GM20431 (cell line): Measurements from ENCODE around the gene ZMIZ1.

Source experiments
- in situ Hi-C: fragments of 300-500 bp; cut with MseI, MboI; formaldehyde crosslinking; loops from one replicate; pipeline ENCODE4 v1.15.0; 2020; ENCODE audit warnings: low sequenced_read_pairs; ENCODE audit not compliant: unreplicated experiment

The ZMIZ1 gene

DNA sequence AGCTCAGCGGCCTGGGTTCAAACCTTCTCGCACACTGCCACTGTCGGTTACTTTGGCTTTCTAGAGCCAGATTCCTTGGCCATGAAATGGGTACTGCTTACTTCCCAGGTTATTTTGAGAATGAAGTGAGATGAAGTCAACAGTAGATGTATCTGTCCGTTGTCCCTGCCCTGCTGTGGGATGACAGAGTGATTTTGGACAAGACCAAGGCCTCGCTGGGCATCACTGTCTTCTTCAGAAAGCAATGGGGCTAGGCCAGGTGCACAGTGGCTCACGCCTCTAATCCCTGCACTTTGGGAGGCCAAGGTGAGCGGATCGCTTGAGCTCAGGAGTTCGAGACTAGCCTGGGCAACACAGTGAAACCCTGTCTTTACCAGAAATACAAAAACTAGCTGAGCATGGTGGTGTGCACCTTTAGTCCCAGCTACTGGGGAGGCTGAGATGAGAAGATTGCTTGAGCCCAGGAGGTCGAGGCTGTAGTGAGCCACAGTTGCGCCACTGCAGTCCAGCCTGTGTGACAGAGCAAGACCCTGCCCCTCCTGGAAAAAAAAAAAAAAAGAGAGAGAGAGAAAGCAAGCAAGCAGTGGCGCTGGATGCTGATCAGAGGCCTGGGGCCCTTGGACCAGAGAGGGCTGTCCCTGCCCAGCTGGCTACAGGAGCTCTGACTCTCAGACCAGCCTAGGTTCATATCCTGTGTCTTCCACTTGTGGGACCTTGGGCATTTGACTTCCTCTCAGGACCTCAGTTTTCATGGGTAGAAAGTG lies 25.8 kb downstream of the ZMIZ1 start:
- in situ Hi-C loops: no loop called here

DNA sequence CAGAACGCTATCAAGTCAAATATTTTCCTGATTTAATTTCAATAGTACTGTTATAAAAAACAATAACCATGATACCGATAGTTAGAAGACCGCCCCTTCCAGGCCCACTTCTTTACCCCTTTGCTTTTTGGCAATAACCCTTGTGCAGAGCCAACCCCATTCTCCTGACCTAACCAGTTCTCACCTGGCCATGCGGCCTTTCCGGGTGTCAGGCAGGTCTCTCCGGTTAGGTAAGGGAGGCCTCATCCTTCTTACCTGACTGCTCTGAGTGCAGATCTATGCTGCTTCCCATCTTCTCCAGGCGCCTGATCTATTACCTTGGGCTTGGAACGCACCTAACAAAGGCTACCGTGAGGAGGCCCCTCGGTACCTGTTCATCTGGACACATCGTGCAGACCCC lies 26.6 kb downstream of the ZMIZ1 start:
- in situ Hi-C loops: no loop called here

DNA sequence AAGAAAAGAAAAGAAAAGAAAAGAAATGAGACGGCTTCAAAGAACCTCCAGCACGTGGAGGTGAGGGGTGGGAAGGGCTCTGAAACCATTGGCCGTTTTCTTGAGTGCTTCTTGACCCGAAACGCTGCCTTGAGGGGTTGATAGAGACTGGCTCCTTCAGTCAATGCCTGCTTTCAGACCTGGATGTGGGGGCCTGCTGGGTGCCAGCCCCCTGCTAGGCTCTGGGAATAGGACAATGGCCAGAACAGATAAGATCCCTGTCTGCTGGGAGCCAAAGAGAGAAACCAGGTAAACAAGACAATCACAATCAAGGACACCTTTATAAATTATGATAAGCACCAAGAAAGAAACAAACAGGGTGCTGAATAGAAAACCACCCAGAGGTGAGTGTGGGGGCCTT lies 27.7 kb downstream of the ZMIZ1 start:
- in situ Hi-C loops: no loop called here

DNA sequence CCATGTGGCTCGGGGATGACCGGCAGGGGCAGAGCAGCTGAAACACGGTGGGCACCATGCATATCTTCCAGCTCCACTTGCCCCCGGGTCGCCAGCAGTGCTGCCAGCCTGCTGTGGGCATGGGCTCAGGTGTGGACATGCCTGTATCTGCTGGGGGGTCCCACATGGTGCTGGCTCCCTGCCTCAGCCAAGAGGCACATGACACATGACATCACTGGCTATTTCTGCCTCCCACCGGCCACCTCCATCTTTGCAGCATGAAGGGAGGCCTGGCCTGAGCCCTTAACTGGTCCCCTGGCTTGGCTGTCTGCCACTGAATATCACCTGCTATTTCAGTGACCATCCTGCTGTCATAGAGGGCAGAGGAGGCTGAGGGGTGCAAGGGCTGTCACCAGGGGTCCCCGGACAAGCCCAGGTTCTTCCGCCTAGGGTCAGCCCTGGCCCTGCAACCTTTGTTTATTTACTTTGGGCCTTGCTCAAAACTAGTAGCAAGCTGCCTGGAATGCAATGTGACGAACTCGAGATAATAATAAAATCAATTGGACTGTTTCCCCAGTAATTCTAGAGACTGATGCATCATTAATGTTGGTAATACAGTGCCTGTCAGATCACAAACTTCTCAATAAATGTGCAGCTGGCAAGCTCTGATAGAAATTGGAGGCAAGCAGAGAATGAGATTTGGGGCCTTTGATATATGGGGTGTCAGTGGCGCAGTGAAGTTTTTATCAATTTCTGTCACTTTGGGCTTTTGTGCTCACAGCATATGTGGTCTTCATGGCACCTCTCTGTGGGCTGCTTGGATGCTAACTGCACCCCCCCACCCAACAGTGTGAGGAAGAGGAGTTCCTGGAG lies 28.5 kb downstream of the ZMIZ1 start:
- in situ Hi-C loops: no loop called here

DNA sequence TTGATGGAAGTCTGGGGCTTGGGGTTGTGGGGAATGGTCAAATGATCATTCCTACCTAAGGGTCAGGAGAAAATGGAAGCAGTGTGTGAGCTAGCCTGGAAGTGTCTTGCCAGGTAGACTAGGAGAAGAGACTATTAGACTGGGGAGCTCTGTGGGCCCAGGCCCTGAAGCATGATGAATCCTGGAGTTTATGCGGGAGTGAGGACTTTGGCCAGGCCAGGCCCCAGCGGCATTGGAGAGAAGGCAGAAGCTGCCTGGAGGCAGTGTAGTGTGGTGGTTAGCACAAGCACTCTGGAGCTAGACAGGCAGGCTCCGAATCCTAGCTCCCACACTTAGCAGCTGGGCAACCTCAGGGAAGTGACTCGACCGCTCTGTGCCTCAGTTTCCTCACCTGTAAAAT lies 29.3 kb downstream of the ZMIZ1 start:
- in situ Hi-C loops: no loop called here

DNA sequence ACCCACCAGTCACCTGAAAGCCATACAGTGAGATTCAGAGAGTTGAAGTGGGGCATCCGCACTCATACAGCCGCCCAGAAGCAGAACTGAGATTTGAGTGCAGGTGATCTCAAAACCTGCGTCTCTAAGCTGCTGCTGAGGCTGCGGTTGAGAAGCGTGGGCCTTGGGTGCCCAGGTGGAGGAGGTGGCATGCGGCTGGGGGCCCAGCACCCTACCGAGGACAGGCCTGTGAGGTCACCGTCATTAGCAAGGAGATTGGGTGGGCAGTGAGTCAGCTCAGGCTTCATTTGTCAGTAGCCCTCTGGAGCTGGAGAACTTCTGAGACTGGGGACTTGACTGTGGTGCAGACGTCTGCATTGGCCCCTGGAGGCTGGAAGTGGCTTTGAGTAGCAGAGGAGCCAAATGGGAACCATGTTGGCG lies 29.8 kb downstream of the ZMIZ1 start:
- in situ Hi-C loops: no loop called here

DNA sequence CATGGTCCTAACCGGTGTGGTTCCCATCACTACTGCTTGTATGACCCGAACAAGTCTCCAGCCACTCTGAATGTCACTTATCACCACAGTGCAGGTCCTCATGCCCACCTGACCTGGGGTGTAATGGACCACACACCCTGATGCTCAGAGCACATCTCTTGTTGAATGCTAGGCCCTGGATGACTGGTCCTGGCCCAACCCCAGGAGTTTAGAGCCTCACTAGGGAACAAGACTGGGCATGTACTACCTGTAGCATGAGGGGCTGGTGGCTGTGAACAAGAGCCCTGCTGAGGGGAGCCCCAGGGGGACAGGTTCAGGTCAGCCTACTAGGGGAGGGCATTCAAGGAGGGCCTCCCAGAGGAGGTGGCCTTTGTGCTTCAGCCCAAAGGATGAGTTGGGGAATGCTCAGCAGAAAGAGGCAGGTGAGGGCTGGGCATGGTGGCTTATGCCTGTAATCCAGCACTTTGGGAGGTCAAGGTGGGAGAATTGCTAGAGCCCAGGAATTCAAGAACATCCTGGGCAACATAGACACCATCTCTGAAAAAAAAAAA lies 31.2 kb downstream of the ZMIZ1 start:
- in situ Hi-C loops: no loop called here

DNA sequence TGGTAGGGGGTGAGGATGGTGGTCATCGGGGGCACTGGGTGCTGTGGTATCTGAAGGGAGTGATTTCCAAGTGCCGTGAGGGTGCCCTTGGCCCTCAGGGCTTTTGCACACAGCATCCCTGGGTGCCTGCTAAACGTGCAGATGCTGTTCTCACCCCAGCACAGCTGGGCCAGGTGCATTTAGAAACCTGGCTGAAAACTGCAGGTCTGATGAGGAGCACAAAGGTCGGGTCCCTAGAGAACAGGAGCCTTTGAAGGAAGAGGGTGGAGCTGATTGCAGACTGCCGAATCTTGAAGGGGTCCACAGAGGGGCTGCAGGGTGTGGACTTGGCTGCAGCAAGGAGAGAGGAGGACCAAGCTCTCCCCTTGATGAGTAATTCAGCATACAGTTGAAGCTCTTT lies 32.0 kb downstream of the ZMIZ1 start:
- in situ Hi-C loops: no loop called here

DNA sequence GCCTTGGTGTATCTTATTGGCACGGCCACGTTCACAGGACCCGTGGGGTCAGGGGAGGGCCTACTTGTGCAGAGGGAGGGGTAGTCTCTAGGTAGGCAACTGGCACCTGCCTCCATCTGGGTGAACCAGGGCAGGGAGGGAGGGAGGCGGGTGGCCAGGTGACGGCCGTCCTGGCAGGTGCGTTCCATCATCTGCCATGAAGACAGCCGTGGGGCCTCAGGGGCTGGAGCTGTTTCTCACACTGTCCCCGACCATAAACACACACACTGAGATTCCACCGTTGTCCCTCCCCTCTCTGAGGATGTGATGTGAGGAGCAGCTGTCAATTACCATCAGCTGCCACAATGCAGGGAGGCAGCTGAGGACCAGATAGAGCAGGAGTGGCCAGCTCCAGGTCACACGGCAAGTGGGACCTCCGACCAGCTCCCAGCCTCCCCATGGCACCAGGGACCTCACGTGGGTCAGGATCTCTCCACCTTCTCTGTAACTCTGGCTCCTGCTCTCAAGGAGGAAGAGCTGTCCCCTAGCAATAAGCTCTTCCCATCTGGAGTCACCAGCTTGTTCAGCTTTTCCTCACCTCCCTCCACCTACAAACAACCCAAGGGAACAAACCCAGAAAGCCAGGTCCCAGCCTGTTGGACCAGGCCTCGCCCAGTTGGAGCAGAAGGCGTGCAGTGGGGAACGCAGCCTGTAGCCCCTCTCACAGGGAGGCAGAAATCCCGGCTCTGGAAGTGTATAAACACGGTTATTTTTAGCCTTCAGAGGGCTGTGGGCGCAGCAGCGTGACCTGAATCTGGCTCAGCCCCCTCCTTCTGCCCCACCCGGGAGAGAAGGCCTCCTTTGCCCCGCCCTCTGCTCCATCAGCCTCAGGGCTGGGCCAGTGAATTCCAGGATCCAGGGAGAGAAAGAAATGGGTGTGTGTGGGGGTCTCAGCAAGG lies 33.1 kb downstream of the ZMIZ1 start:
- in situ Hi-C loops: no loop called here

DNA sequence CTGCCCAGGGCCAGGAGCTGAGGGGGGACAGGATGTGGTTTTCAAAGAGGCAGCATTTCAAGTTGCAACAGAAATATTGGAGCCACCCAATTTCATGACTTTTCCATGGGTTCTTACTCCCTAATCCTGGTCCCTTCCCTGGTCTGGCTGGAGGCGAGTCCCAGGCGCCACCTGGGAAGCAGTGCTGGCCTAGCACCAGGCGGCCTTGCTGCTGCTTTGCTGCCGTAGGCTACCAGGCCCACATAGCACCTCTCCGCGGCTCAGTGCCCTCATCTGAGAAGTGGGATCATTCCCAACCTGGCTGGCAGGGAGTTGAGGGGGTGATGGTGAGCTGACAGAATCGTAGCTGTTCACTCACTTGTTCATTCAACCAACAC lies 33.7 kb downstream of the ZMIZ1 start:
- in situ Hi-C loops: no loop called here

DNA sequence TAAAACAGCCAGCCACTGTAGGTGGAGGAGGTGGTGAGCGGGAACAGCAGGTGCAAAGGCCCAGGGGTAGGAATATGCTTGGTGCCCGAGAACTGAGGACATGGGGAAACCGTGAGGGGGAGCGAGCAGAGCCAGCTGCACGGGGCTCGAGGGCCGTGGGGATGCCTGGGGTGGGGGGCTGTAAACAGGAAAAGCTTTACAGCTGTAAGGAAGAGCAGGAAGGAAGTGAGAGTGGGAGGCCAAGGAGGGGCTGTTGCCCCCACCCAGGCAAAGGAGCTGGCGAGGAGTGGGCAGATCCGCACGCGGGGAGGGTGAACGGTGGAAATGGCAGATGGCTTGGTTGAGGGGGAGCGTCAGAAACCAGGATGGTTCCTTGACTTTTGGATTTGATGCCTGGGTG lies 34.4 kb downstream of the ZMIZ1 start:
- in situ Hi-C loops: no loop called here

DNA sequence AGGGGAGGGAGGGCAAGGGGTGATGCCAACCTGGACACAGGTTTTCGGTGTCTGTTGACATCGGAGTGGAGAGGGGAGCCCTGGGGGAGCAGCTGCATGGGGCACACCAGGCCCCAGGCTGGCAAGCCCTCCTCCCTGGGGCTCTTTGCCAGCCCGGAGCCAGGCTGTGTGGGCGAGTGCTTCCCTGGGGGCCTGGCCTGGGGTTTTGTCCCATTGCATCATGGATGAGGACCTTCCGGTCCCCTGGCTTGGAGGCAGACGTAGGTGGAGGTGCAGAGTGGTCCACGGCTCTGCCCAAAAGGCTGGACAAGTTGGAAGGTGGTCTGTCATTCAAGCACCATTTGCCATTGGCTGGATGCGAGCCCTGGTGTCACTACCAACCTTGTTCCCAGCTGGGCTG lies 34.8 kb downstream of the ZMIZ1 start:
- in situ Hi-C loops: no loop called here

DNA sequence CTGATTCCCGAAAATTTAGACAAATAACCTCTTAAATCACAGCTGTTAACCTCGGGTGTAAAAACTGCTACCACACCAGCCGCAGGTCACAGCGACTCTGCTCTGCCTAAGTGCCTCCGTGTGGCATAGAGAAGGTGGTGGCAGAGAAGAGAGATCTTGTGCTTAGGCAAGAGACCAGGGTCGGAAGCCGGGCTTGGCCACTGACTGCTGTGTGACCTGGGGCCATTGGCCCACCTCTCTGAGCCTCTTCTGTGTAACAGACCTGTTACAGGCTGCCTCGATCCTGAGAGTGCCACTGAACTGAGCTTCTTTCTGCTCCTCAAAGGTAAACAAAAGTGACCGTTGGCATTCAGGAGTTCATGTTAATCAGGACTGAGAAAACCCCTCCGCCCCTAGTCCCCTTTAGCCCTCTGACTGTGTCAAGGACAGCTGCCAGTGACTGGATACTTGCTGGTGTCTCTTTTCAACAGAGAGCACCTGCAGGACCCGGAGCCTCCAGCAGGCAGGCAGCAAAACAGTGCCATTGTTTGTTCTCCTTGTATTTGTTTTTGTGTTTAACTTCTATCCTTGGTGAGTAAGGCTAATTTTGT lies 36.5 kb downstream of the ZMIZ1 start:
- in situ Hi-C loops: no loop called here

DNA sequence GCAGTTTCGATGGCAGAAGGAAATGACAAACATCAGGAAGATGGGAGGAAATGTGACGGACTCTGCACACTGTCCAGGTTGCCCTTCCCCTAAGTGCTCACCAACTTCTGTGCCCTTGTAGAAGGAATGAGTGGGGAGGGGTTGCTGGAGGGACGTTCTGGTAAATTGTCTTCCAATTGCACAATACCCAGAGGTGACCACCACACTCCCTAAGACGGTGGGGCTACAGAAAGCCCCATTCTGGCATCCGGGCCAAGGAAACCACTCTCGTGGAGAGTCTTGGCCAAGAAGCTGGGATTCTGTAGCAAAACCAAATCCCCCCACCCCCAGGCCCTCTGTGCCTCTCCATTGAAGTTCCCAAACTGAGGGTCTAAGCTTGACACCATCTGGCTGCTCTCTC lies 37.1 kb downstream of the ZMIZ1 start:
- in situ Hi-C loops: no loop called here

DNA sequence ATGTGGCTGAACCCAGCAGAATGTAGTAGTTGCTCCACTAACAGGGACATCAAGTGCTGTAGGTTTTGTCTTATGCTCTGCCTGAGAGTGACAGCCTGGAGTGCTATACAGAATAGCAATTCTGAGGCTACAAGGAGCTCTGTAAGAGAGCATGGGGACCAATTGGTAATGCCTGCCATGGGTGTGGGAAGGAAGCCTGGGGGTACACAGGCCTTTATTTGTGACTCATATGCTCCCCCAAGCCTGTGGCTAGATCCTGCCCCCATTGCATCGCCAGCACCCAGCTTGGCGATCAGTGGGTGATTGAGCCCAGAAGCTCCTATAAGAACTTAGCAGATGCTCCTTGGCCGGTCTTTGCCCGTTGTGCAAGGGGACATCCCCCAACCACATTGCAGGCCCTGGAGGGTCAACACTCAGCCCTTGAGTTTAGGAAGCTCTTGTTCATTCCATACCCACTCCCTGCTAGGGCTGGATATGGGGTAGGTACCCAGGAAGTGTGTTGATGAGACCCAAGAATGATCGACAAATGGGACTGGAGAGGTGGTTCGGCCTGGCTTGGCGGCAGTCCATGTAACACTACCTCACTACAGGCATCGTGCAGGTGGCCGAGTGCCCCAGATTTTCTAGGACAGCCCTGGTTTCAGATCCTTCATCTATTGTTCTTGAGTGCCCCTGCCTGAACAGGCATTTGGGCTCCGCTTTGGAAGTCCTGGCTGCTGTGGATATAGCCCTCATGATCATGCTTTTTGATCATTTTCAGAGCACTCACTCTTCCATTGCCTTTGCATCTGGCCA lies 37.7 kb downstream of the ZMIZ1 start:
- in situ Hi-C loops: no loop called here

DNA sequence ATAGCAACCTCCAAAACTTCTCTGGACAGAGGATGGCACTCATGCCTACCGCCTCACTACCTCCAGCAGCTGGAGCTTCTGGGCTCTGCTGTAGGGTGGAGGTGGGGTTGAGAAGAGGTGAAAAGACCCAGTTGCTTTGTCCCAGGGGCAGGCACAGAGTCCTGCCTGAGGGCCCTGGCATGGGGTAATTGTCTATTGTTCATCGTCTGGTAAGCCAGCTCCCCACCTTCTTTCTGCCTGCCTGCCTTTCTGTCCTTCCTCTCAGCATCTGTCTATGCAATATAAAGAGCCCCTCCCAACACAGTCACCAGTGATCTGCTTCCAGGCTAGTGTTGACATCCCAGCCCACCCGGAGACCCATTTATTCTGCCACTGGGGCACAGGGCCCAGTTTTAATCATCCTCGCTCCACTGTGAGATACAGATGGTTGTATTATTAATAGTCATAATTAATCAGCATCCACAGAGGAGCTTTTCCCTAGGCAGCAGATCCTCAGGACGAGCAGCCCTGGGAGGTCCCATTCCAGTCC lies 39.0 kb downstream of the ZMIZ1 start:
- in situ Hi-C loops: no loop called here

DNA sequence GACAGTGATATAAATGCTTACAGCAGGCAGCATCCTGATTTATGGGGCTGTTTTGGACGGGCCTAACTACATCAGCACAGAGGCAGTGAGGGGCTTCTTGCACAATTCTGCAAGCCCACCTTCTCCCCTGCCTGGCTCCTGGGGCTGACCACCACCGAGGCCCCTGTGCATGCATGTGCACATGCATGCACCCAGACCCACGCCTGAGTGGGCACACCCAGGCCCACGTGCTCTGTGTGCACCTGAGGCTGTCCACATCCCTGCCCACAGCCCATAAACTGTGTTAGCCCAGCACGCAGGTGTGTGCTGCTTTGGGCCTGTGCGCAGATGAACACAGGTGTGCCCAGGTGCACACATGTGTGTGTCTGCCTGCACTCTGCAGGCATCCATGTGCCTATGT lies 40.0 kb downstream of the ZMIZ1 start:
- in situ Hi-C loops: no loop called here

DNA sequence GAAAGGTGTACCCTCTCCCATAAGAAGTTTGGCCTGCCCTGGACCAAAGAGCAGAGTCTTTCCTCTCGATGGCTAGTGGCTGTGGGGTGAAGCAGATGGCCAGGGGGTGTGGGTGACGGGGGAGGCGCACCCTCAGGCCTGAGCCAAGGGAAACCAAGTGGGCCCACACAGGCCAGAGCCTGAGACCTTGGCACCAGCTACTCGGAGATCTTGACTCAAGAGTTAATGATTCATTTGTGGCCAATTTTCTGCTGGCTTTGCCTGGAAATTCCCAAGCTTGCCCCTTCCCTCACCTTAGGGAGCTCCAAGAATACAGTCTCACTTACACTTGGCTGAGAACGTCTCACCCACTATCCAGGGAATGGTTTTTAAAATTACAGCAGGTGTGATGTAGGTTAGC lies 42.7 kb downstream of the ZMIZ1 start:
- in situ Hi-C loops: no loop called here
